Astrocyte of the cerebellum (primary cell): ENCODE results near the gene ZBP1.

Experiments
- DNase-seq: peaks from one replicate; pipeline ENCODE4 v3.0.0-alpha.2; 2011; ENCODE audit warnings: low read depth
- H3K4me3 ChIP-seq: 2 replicates; pipeline ENCODE4 v1.5.1; 2011; ENCODE audit warnings: mild to moderate bottlenecking, low read depth, low read length, moderate library complexity
- CTCF ChIP-seq: IDR thresholded peaks from 2 replicates; pipeline ENCODE4 v1.5.1; 2012; ENCODE audit warnings: low read length, low read depth, moderate library complexity, mild to moderate bottlenecking; ENCODE audit errors: missing control alignments
- in situ Hi-C: cut with HindIII; loops from 2 replicates; pipeline ENCODE4 v1.10.0; 2017; ENCODE audit warnings: low sequenced_read_pairs

ZBP1 gene

GRCh38 chr20:57596998-57597939 lies 23.0 kb downstream of the ZBP1 start:
- DNase-seq = peak; percentile 9
- in situ Hi-C loops = no loop called here
- no peak overlapping the region for H3K4me3 ChIP-seq
- TF ChIP-seq CTCF = peak; percentile 82

GRCh38 chr20:57596358-57596757 lies 23.9 kb downstream of the ZBP1 start:
- DNase-seq = no peak
- in situ Hi-C loops = no loop called here
- H3K4me3 ChIP-seq = no peak overlapping the region
- TF ChIP-seq CTCF = no peak

GRCh38 chr20:57595041-57596030 lies 24.9 kb downstream of the ZBP1 start:
- no peak overlapping the region for H3K4me3 ChIP-seq
- in situ Hi-C loops = no loop called here
- TF ChIP-seq CTCF = no peak
- no peak for DNase-seq

- TF ChIP-seq CTCF = peak; percentile 81
- in situ Hi-C loops = no loop called here
- no peak for DNase-seq
Measured at GRCh38 chr20:57594092-57594951, 25.9 kb downstream of the ZBP1 start.

GRCh38 chr20:57593134-57593886 lies 26.9 kb downstream of the ZBP1 start:
- in situ Hi-C loops = no loop called here
- H3K4me3 ChIP-seq = no peak overlapping the region

More at GRCh38 chr20:57594092-57594951, 25.9 kb downstream of the ZBP1 start:
- H3K4me3 ChIP-seq = no peak overlapping the region

More at GRCh38 chr20:57593134-57593886, 26.9 kb downstream of the ZBP1 start:
- DNase-seq = no peak
- TF ChIP-seq CTCF = no peak
